GM12801 (cell line): Measurements from ENCODE around the gene TMEM150A.

Experiments
- TF ChIP-seq, protein P1 (sequence below): IDR thresholded peaks from one replicate; pipeline ENCODE4 v1.5.1; 2011; ENCODE audit warnings: control low read depth; ENCODE audit not compliant: insufficient read length; ENCODE audit errors: extremely low read depth

The TMEM150A gene, protein sequence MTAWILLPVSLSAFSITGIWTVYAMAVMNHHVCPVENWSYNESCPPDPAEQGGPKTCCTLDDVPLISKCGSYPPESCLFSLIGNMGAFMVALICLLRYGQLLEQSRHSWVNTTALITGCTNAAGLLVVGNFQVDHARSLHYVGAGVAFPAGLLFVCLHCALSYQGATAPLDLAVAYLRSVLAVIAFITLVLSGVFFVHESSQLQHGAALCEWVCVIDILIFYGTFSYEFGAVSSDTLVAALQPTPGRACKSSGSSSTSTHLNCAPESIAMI

GRCh38 chr2:85602476-85603234 lies at the start of gene TMEM150A:
Gene TMEM150A, minus strand, starts transcription at chr2:85602698. Its CDS starts 750 bp downstream, at chr2:85601948.
- TF ChIP-seq, protein P1, sequence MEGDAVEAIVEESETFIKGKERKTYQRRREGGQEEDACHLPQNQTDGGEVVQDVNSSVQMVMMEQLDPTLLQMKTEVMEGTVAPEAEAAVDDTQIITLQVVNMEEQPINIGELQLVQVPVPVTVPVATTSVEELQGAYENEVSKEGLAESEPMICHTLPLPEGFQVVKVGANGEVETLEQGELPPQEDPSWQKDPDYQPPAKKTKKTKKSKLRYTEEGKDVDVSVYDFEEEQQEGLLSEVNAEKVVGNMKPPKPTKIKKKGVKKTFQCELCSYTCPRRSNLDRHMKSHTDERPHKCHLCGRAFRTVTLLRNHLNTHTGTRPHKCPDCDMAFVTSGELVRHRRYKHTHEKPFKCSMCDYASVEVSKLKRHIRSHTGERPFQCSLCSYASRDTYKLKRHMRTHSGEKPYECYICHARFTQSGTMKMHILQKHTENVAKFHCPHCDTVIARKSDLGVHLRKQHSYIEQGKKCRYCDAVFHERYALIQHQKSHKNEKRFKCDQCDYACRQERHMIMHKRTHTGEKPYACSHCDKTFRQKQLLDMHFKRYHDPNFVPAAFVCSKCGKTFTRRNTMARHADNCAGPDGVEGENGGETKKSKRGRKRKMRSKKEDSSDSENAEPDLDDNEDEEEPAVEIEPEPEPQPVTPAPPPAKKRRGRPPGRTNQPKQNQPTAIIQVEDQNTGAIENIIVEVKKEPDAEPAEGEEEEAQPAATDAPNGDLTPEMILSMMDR: no peak

- TF ChIP-seq, protein P1: no peak
These were observed 49.6 kb upstream of the TMEM150A start for GRCh38 chr2:85652056-85652455.

- TF ChIP-seq, protein P1: no peak
These were observed 48.6 kb upstream of the TMEM150A start for GRCh38 chr2:85651097-85651496.

DNA sequence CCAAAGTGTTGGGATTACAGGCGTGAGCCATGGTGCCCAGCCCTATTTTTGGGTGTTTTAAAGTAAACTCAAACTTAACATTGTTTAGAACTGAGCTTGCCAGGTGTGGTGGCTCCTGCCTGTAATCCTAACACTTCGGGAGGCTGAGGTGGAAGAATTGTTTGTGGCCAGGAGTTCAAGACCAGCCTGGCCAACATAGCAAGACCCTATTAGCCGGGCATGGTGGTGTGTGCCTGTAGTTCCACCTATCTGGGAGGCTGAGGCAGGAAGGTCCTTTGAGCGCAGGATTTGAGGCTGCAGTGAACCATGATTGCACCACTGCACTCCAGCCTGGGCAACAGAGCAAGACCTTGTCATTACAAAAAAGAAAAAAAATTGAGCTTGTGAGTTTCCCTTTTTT lies 48.0 kb upstream of the TMEM150A start:
- TF ChIP-seq, protein P1: no peak

DNA sequence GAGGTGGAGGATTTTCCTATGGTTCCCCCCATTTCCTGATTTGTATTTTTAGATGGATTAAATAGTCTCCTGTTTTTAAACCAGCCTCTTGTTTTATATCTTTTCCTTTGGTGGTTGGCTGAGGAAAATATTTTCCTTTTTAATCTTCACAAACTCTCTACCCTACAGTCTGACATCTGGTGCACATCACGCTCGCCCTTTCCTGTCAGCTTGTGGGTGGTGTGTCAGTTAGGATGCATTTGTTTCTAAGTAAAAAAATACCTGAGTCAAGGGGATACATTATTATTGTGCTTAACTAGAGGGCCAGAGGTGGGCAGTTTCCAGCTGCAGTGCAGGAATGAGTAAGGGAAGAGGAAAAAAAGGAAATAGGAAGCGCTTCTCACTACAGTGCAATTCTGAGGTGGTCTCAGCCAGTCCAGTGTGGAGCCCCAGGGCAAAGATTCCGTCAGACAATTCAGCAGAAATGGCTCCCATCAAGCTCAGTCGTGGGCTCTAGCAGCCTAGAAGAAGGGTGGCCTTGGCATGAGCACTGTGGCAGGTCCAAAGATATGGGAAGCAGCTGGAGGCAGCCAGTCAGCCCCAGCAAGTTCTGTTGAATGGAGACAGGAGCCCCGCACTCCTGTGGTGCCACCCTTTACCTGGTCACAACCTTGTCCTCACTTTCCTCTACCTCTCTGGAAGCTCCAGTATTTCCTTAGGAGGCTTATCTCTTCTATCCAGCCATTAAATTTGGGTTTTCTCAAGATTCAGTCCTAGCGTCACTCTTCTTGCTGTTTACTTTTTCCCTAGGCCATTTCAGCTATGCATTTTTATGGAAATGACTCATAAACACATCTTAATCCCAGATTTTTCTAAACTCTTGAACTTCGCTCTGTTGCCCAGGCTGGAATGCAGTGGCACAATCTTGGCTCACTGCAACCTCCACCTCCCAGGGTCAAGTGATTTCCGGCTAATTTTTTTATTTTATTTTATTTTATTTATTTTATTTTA lies 47.0 kb upstream of the TMEM150A start:
- TF ChIP-seq, protein P1: no peak

- TF ChIP-seq, protein P1: no peak
These were observed 46.1 kb upstream of the TMEM150A start for GRCh38 chr2:85648619-85649018.

DNA sequence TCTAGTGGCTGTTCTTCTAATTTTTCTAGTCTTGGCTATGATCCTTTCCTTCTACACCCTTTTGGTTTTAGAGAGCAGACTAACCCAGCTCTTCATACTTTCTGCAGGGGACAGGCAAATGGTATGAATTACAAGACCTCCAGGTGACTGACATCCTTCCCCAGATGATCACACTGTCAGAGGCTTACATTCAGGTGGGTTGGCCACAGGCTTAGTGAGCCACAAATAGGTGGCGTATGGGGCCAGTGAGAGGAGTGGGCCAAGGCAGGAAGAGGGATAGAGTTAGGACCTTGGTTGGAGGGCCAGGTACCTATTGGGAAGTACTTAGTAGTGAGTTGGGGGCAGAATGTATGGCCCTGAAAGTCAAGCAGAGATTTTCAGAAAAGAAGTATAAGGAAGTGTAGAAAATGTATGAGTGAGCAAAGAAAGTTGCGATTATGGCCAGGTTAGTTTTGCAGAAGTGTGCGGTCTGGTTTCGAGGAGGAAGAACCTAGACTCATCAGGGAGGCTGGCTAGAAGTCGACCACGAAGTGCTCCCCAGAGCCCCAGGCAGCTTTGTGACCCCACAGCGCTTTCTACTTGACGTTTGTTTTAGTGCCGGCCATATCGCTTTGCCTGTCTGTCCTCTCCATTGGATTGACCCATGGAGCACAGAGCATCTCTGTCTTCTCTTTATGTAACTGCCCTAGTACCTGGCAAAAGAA lies 45.5 kb upstream of the TMEM150A start:
- TF ChIP-seq, protein P1: no peak
